ENCODE measurements around the gene ARHGAP36.

ARHGAP36 gene

DNA sequence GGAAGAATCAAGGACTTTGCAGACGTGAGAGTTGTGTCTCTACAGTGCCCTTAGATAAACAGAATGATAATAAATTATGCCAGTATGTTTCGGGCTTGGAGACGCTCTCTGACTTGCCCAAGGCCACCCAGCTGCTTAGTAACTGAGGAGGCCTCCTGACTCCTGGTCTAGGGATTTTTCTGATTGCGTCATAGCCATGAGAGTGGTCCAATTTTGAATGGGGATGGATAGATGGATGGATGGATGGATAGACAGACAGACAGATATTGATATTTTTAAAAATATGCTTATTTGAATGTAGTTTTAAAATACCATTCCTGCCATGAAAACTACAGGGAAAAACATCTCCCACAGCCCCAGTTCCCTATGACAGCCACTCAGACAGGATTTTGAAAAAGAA lies 15.5 kb downstream of the ARHGAP36 start:
- TF ChIP-seq, protein P1, sequence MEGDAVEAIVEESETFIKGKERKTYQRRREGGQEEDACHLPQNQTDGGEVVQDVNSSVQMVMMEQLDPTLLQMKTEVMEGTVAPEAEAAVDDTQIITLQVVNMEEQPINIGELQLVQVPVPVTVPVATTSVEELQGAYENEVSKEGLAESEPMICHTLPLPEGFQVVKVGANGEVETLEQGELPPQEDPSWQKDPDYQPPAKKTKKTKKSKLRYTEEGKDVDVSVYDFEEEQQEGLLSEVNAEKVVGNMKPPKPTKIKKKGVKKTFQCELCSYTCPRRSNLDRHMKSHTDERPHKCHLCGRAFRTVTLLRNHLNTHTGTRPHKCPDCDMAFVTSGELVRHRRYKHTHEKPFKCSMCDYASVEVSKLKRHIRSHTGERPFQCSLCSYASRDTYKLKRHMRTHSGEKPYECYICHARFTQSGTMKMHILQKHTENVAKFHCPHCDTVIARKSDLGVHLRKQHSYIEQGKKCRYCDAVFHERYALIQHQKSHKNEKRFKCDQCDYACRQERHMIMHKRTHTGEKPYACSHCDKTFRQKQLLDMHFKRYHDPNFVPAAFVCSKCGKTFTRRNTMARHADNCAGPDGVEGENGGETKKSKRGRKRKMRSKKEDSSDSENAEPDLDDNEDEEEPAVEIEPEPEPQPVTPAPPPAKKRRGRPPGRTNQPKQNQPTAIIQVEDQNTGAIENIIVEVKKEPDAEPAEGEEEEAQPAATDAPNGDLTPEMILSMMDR (IDR thresholded peaks at IDR 0.05), result no peak
- Histone ChIP-seq H3K4me1 (ENCODE audit: control insufficient read depth in 1 of 2, insufficient read depth in 1 of 2, low read depth in 1 of 2, low read length in 1 of 2) (no peaks in the 10 kb centered on the region), H3K27ac (no peak overlapping the region), H3K36me3 (no peaks in the 10 kb centered on the region), H3K9me3 (no peaks in the 10 kb centered on the region), H3K4me3 (ENCODE audit: low read depth in 1 of 2, low read length in 1 of 2) (no peak overlapping the region), H3K27me3 (peaks cover 55% of the 10 kb centered on the region)

DNA sequence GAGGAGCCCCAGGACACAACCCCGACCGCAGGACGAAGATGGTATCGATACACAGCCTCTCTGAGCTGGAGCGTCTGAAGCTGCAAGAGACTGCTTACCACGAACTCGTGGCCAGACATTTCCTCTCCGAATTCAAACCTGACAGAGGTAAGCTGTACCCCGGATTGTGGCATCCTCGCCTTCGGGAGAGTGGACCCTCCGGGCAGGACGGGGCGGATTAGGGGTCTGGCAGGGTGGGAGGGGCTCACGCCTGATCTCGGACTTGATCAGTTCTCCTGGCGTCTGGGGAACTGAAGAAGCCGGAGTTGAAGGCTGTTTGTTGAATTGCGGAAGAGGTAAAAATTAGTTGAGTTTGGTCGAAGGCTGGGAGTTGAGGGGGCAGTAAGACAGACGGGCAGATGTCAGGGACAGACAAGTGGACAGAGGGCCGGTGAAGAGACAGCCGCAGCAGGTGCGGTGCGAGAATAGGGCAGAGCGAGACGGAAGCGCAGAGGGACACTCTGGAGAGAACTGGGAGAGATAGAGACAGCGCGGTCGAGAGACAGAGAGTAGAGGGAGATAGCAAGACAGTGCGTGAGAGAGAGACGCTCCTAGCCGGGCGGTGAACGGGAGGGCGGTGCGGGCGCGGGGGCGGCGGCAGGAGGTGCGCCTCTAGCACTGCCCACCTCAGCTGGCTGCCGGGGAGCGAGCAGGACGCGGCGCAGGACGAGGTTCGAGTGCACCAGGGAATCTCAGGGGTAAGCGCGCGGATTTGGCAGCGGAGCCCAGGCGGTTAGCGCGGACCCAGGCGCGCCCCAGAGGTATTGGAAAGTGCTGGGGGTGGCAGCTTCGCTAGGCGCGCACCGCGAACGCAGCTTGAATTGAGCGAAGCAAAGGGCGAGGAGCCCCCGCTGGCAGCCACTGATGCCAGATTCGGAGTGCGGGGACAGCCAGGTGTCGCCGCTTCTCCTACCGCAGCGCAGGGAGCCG lies 23.9 kb downstream of the ARHGAP36 start:
- Histone ChIP-seq H3K9me3 (no peaks in the 10 kb centered on the region), H3K27ac (no peak overlapping the region), H3K36me3 (no peaks in the 10 kb centered on the region), H3K4me1 (ENCODE audit: control insufficient read depth in 1 of 2, insufficient read depth in 1 of 2, low read depth in 1 of 2, low read length in 1 of 2) (no peaks in the 10 kb centered on the region), H3K4me3 (ENCODE audit: low read depth in 1 of 2, low read length in 1 of 2) (no peak overlapping the region), H3K27me3 (peaks cover 53% of the 10 kb centered on the region)
- TF ChIP-seq, protein P1 (IDR thresholded peaks at IDR 0.05), result no peak

DNA sequence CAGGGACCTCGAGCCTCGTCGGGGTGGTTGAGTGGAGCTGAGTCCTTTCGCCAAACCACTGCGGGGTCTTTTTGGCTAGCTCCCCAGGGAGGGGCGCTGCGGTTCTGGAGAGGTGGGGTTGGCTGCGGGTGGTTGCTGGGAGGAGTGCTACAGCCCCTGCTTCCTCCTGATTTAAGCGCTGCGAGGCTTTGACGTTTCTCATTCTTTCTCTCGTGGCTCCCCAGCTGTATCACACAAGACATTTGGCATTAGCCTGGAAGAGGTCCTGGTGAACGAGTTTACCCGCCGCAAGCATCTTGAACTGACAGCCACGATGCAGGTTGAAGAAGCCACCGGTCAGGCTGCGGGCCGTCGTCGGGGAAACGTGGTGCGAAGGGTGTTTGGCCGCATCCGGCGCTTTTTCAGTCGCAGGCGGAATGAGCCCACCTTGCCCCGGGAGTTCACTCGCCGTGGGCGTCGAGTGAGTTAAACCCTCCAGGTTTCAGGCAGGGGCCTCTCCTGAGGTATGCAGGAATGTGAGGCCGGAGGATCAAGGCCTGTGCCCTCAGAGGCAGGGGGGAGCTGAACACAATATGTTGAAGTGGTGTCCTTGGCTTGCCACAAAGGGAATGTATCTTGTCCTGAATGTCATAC lies 25.5 kb downstream of the ARHGAP36 start:
- no peaks in the 10 kb centered on the region for H3K36me3 ChIP-seq
- H3K27me3 ChIP-seq, result peaks cover 53% of the 10 kb centered on the region
- H3K9me3 ChIP-seq, result no peaks in the 10 kb centered on the region
- H3K27ac ChIP-seq, result no peak overlapping the region
- no peak overlapping the region for H3K4me3 ChIP-seq (ENCODE audit: low read depth in 1 of 2, low read length in 1 of 2)
- TF ChIP-seq, protein P1 (IDR thresholded peaks at IDR 0.05), result no peak
- no peaks in the 10 kb centered on the region for H3K4me1 ChIP-seq (ENCODE audit: control insufficient read depth in 1 of 2, insufficient read depth in 1 of 2, low read depth in 1 of 2, low read length in 1 of 2)

DNA sequence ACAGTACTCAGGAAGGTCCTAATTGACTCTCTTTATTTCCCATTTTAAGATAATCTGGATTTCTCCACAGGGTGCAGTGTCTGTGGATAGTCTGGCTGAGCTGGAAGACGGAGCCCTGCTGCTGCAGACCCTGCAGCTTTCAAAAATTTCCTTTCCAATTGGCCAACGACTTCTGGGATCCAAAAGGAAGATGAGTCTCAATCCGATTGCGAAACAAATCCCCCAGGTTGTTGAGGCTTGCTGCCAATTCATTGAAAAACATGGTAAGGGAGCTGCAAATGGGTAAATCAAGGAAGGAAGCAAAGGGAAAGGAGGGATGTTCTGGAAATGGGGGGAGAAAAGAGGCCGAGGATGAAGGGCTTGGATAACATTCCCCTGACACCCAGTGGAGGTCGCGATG lies 26.0 kb downstream of the ARHGAP36 start:
- H3K4me1 ChIP-seq (ENCODE audit: control insufficient read depth in 1 of 2, insufficient read depth in 1 of 2, low read depth in 1 of 2, low read length in 1 of 2), result no peaks in the 10 kb centered on the region
- no peaks in the 10 kb centered on the region for H3K36me3 ChIP-seq
- H3K27ac ChIP-seq, result no peak overlapping the region
- TF ChIP-seq, protein P1 (IDR thresholded peaks at IDR 0.05), result no peak
- no peak overlapping the region for H3K4me3 ChIP-seq (ENCODE audit: low read depth in 1 of 2, low read length in 1 of 2)
- H3K9me3 ChIP-seq, result no peaks in the 10 kb centered on the region
- peaks cover 53% of the 10 kb centered on the region for H3K27me3 ChIP-seq

DNA sequence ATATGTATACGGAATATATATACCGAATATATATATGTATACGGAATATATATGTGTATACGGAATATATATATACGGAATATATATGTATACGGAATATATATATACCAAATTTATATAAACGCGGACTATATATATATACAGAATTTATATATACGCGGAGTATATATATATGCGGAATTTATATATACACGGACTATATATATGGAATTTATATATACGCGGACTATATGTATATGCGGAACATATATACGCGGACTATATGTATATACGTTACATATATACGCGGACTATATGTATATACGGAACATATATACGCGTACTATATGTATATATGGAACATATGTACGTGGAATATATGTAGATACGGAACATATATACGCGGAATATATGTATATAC lies 78.6 kb downstream of the ARHGAP36 start:
- Histone ChIP-seq H3K27me3 (no peaks in the 10 kb centered on the region), H3K9me3 (no peaks in the 10 kb centered on the region), H3K27ac (no peak overlapping the region), H3K36me3 (no peaks in the 10 kb centered on the region), H3K4me3 (ENCODE audit: low read depth in 1 of 2, low read length in 1 of 2) (no peak overlapping the region), H3K4me1 (ENCODE audit: control insufficient read depth in 1 of 2, insufficient read depth in 1 of 2, low read depth in 1 of 2, low read length in 1 of 2) (no peaks in the 10 kb centered on the region)
- TF ChIP-seq, protein P1 (IDR thresholded peaks at IDR 0.05), result no peak
